H9 (cell line): Measurements from ENCODE around the gene DIP2A. TPM values are rescaled to one million over a fixed set of nuclear protein-coding genes. Genes with fewer than 3 reads are reported as not detected.

Experiments
- DNase-seq: peaks from one replicate; pipeline ENCODE4 v3.0.0-alpha.2; 2017
- H2AFZ ChIP-seq: one replicate; pipeline ENCODE4 v1.6.1; 2013; ENCODE audit warnings: mild to moderate bottlenecking, low read length, control low read depth, moderate library complexity
- H2AK5ac ChIP-seq: 2 replicates; pipeline ENCODE4 v1.6.1; 2013; ENCODE audit warnings: low read length, control low read depth, mixed read lengths; ENCODE audit not compliant: insufficient read length
- H2BK120ac ChIP-seq: one replicate; pipeline ENCODE4 v1.6.1; 2013; ENCODE audit warnings: low read depth, mild to moderate bottlenecking, low read length, control low read depth, inconsistent platforms; ENCODE audit not compliant: poor library complexity, severe bottlenecking
- H2BK12ac ChIP-seq: 2 replicates; pipeline ENCODE4 v1.6.1; 2013; ENCODE audit warnings: low read length, control low read depth, mixed read lengths, low read depth; ENCODE audit not compliant: insufficient read length
- H2BK15ac ChIP-seq: 2 replicates; pipeline ENCODE4 v1.6.1; 2013; ENCODE audit warnings: low read depth, low read length, control low read depth
- H2BK20ac ChIP-seq: one replicate; pipeline ENCODE4 v1.6.1; 2013; ENCODE audit warnings: low read depth, mild to moderate bottlenecking, low read length, control low read depth, inconsistent platforms; ENCODE audit not compliant: poor library complexity, severe bottlenecking
- H2BK5ac ChIP-seq: 2 replicates; pipeline ENCODE4 v1.6.1; 2013; ENCODE audit warnings: low read length, control low read depth, mixed read lengths; ENCODE audit not compliant: insufficient read length
- H3K14ac ChIP-seq: 2 replicates; pipeline ENCODE4 v1.6.1; 2013; ENCODE audit warnings: low read length, control low read depth; ENCODE audit not compliant: insufficient read depth
- H3K18ac ChIP-seq: 2 replicates; pipeline ENCODE4 v1.6.1; 2013; ENCODE audit warnings: low read depth, mild to moderate bottlenecking, mixed read lengths, low read length, control low read depth; ENCODE audit not compliant: insufficient read length
- H3K23ac ChIP-seq: 2 replicates; pipeline ENCODE4 v1.6.1; 2013; ENCODE audit warnings: low read length, control low read depth, mixed read lengths, low read depth; ENCODE audit not compliant: insufficient read length
- H3K23me2 ChIP-seq: 2 replicates; pipeline ENCODE4 v1.6.1; 2013; ENCODE audit warnings: low read depth, mild to moderate bottlenecking, mixed read lengths, low read length, control low read depth; ENCODE audit not compliant: insufficient read length, poor library complexity, severe bottlenecking
- H3K27ac ChIP-seq: 2 replicates; pipeline ENCODE4 v1.5.1; 2013; ENCODE audit warnings: low read length, control low read depth, mixed read lengths, low read depth; ENCODE audit not compliant: insufficient read length
- H3K27me3 ChIP-seq: 2 replicates; pipeline ENCODE4 v1.6.1; 2013; ENCODE audit warnings: low read length, control low read depth, inconsistent platforms; ENCODE audit not compliant: insufficient read depth
- H3K4ac ChIP-seq: 2 replicates; pipeline ENCODE4 v1.6.1; 2013; ENCODE audit warnings: low read depth, mild to moderate bottlenecking, control low read depth, inconsistent platforms, low read length, moderate library complexity
- H3K4me1 ChIP-seq: 2 replicates; pipeline ENCODE4 v1.6.1; 2013; ENCODE audit warnings: low read length, control low read depth, inconsistent platforms; ENCODE audit not compliant: insufficient read depth
- H3K4me2 ChIP-seq: 2 replicates; pipeline ENCODE4 v1.6.1; 2013; ENCODE audit warnings: low read length, control low read depth, mixed read lengths; ENCODE audit not compliant: insufficient read length, insufficient read depth
- H3K56ac ChIP-seq: 2 replicates; pipeline ENCODE4 v1.6.1; 2013; ENCODE audit warnings: low read depth, mild to moderate bottlenecking, mixed read lengths, low read length, control low read depth; ENCODE audit not compliant: insufficient read length
- H3K79me1 ChIP-seq: 2 replicates; pipeline ENCODE4 v1.6.1; 2013; ENCODE audit warnings: low read depth, mild to moderate bottlenecking, moderate library complexity, low read length, control low read depth, inconsistent platforms; ENCODE audit not compliant: insufficient read depth, poor library complexity, severe bottlenecking
- H3K79me2 ChIP-seq: 2 replicates; pipeline ENCODE4 v1.6.1; 2013; ENCODE audit warnings: low read length, control low read depth, inconsistent platforms; ENCODE audit not compliant: insufficient read depth
- H3K9ac ChIP-seq: 2 replicates; pipeline ENCODE4 v1.6.1; 2013; ENCODE audit warnings: low read length, control low read depth, mixed read lengths; ENCODE audit not compliant: insufficient read length; ENCODE audit errors: extremely low read depth
- H3K9me3 ChIP-seq: one replicate; pipeline ENCODE4 v1.6.1; 2013; ENCODE audit warnings: low read depth, low read length, inconsistent platforms; ENCODE audit not compliant: control insufficient read depth
- H3T11ph ChIP-seq: one replicate; pipeline ENCODE4 v1.6.1; 2013; ENCODE audit warnings: mild to moderate bottlenecking, low read length, control low read depth, inconsistent platforms
- H4K20me1 ChIP-seq: one replicate; pipeline ENCODE4 v1.6.1; 2013; ENCODE audit not compliant: control insufficient read depth, insufficient read length, insufficient read depth
- H4K5ac ChIP-seq: 2 replicates; pipeline ENCODE4 v1.6.1; 2013; ENCODE audit warnings: low read depth, mild to moderate bottlenecking, mixed read lengths, low read length, control low read depth; ENCODE audit not compliant: insufficient read length
- H4K8ac ChIP-seq: replicated peaks from 2 replicates; pipeline ENCODE4 v1.6.1; 2013; ENCODE audit warnings: low read length, control low read depth, mixed read lengths, low read depth; ENCODE audit not compliant: insufficient read length
- H4K91ac ChIP-seq: 2 replicates; pipeline ENCODE4 v1.6.1; 2013; ENCODE audit warnings: low read depth, mild to moderate bottlenecking, moderate library complexity, mixed read lengths, low read length, control low read depth; ENCODE audit not compliant: insufficient read length
- H3K27ac Mint-ChIP-seq, 3 experiments: 2 replicates in 2 of 3; 3 replicates in 1 of 3; pipeline ENCODE4 v1.8.0; 2020 to 2021; ENCODE audit warnings: mixed read lengths in 3 of 3, mild to moderate bottlenecking in 1 of 3, moderate library complexity in 1 of 3
- H3K27me3 Mint-ChIP-seq: 2 replicates; pipeline ENCODE4 v1.8.0; 2021; ENCODE audit warnings: low read depth, mild to moderate bottlenecking, moderate library complexity, mixed read lengths
- H3K36me3 Mint-ChIP-seq, 3 experiments: 2 replicates in 2 of 3; 3 replicates in 1 of 3; pipeline ENCODE4 v1.8.0; 2020 to 2021; ENCODE audit warnings: low read depth in 3 of 3, mixed read lengths in 3 of 3; ENCODE audit not compliant: insufficient read depth in 1 of 3
- H3K4me1 Mint-ChIP-seq, 2 experiments: 2 replicates each; pipeline ENCODE4 v1.8.0; 2020; ENCODE audit warnings: mixed read lengths in 2 of 2
- H3K4me3 Mint-ChIP-seq, 2 experiments: 2 replicates in 1 of 2; 3 replicates in 1 of 2; pipeline ENCODE4 v1.8.0; 2020 to 2021; ENCODE audit warnings: mild to moderate bottlenecking in 2 of 2, mixed read lengths in 2 of 2, moderate library complexity in 1 of 2
- H3K9me3 Mint-ChIP-seq, 2 experiments: 2 replicates in 1 of 2; 3 replicates in 1 of 2; pipeline ENCODE4 v1.8.0; 2020; ENCODE audit warnings: mild to moderate bottlenecking in 2 of 2, mixed read lengths in 2 of 2, moderate library complexity in 1 of 2
- WGBS: extraction: QIAGEN DNeasy Blood & Tissue Kit; methylation state at CpG from one replicate; pipeline ENCODE4 v1.1.7; 2013; ENCODE audit warnings: missing lambda C conversion rate, low lambda C conversion rate, mixed read lengths; ENCODE audit not compliant: insufficient read length; ENCODE audit errors: extremely low coverage; 5-methylcytosine and 5-hydroxymethylcytosine counted together
- total RNA-seq: library from RNA; stranded (reverse); gene quantifications from 2 replicates; pipeline ENCODE4 v1.2.1, GENCODE V29; 2021
- TF ChIP-seq, protein P1 (sequence below): fragments of 200-600 bp; sonication (generic); conservative IDR thresholded peaks from 3 replicates; pipeline ENCODE4 v1.8.0; 2021; ENCODE audit warnings: antibody characterized with exemption, mild to moderate bottlenecking

The DIP2A gene
- total RNA-seq, 1 experiment from 2014 or later = 25.2 TPM

DNA sequence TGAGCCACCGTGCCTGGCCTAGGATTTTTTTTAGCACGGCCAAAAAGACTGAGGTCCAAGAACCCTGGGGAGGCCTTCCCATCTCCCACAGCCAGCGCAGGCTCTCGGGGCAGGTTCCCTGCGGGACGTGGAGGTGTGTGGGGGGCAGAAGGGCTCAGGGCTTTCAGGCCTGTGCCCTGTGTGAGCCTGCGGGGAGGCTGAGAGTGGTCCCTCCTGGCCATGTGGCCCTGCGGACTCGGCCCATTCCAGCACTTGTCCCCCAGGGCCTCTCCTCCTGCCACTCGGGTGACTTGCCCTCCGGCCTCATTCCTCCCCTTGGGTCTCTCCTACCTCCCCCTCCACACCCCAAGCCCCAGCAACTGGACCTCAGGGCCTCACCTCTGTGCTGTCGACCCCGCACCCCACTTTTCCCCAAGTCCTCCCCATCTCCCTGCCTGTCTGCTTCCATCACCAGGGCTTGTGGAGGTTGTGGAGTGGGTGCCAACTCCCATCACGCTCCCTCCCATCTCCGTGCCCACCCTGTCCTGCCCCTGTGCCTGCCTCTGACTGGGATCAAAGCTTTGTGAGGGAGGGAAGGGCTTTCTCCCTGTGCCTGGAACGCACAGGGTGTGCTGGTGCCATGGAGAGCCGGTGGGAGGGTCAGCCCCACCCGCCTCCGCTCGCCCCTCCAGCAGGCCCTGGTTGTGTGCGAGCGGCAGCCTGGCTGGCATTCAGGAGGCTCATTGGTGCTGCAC, 32.2 kb upstream of the DIP2A start:
- peak overlapping the region in 1 of 3 experiments; percentile 77; a peak in 1 of 7 replicates for H3K27ac Mint-ChIP-seq
- no peak overlapping the region for H3K18ac ChIP-seq
- no peak overlapping the region for H3T11ph ChIP-seq
- peaks cover 12 to 45% (median 42%) of the 10 kb centered on the region in 3 experiments; a peak in 6 of 7 replicates for H3K36me3 Mint-ChIP-seq
- no peak overlapping the region for H3K56ac ChIP-seq
- H4K20me1 ChIP-seq = no peaks in the 10 kb centered on the region
- H2BK5ac ChIP-seq = no peak overlapping the region
- H4K5ac ChIP-seq = no peak overlapping the region
- H3K27me3 ChIP-seq = no peaks in the 10 kb centered on the region
- no peak overlapping the region for H3K23ac ChIP-seq
- H3K4me2 ChIP-seq = no peak overlapping the region
- TF ChIP-seq, protein P1, sequence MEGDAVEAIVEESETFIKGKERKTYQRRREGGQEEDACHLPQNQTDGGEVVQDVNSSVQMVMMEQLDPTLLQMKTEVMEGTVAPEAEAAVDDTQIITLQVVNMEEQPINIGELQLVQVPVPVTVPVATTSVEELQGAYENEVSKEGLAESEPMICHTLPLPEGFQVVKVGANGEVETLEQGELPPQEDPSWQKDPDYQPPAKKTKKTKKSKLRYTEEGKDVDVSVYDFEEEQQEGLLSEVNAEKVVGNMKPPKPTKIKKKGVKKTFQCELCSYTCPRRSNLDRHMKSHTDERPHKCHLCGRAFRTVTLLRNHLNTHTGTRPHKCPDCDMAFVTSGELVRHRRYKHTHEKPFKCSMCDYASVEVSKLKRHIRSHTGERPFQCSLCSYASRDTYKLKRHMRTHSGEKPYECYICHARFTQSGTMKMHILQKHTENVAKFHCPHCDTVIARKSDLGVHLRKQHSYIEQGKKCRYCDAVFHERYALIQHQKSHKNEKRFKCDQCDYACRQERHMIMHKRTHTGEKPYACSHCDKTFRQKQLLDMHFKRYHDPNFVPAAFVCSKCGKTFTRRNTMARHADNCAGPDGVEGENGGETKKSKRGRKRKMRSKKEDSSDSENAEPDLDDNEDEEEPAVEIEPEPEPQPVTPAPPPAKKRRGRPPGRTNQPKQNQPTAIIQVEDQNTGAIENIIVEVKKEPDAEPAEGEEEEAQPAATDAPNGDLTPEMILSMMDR = no peak
- peaks cover 5 to 11% of the 10 kb centered on the region in 2 experiments; a peak in 3 of 4 replicates for H3K4me1 Mint-ChIP-seq
- H3K27ac ChIP-seq = no peak overlapping the region
- H2BK20ac ChIP-seq = no peak overlapping the region
- no peaks in the 10 kb centered on the region for H3K9me3 Mint-ChIP-seq
- no peak overlapping the region for H2AFZ ChIP-seq
- H2BK120ac ChIP-seq = no peak overlapping the region
- no CpG with 5 or more reads among the region's 22 CpGs for WGBS
- H3K79me1 ChIP-seq = no peaks in the 10 kb centered on the region
- no peak overlapping the region for H4K8ac ChIP-seq
- H3K9ac ChIP-seq = no peak overlapping the region
- no peak overlapping the region for H2BK15ac ChIP-seq
- H4K91ac ChIP-seq = no peak overlapping the region
- H3K23me2 ChIP-seq = no peaks in the 10 kb centered on the region
- H3K79me2 ChIP-seq = no peaks in the 10 kb centered on the region
- DNase-seq = no peak
- H3K4me1 ChIP-seq = no peaks in the 10 kb centered on the region
- H2BK12ac ChIP-seq = no peak overlapping the region
- H3K4ac ChIP-seq = no peak overlapping the region
- H3K4me3 Mint-ChIP-seq = no peak overlapping the region
- H3K27me3 Mint-ChIP-seq = no peaks in the 10 kb centered on the region; the same call in 1 of the 2 replicates
- no peak overlapping the region for H2AK5ac ChIP-seq
- H3K9me3 ChIP-seq = no peaks in the 10 kb centered on the region
- no peak overlapping the region for H3K14ac ChIP-seq
